Fibroblast of skin of right biceps (primary cell): Measurements from ENCODE around the gene STEAP4.
"Not testable (repeated sequence)": the region's sequence is repeated elsewhere in the genome, so short reads cannot be mapped to it uniquely, and the experiment has no call there.

ENCODE experiments used
- DNase-seq: peaks from one replicate; pipeline ENCODE4 v3.0.0-alpha.2; 2013

Gene STEAP4

GRCh38 chr7:88264987-88265386 lies 41.7 kb downstream of the STEAP4 start:
- DNase-seq = not testable (repeated sequence)

GRCh38 chr7:88262562-88262961 lies 44.1 kb downstream of the STEAP4 start:
- DNase-seq = no peak

GRCh38 chr7:88260719-88261118 lies 46.0 kb downstream of the STEAP4 start:
- DNase-seq = no peak

- DNase-seq = no peak
These were observed 46.9 kb downstream of the STEAP4 start for GRCh38 chr7:88259656-88260380.

GRCh38 chr7:88258296-88258695 lies 48.4 kb downstream of the STEAP4 start:
- not testable (repeated sequence) for DNase-seq

- no peak for DNase-seq
These were observed 49.8 kb downstream of the STEAP4 start for GRCh38 chr7:88256906-88257305.

GRCh38 chr7:88254721-88255424 lies 51.8 kb downstream of the STEAP4 start:
- DNase-seq = peak; percentile 2

GRCh38 chr7:88253640-88254039 lies 53.1 kb downstream of the STEAP4 start:
- no peak for DNase-seq

GRCh38 chr7:88244258-88244657 lies 62.4 kb downstream of the STEAP4 start:
- DNase-seq = no peak

- peak; percentile 28 for DNase-seq
These were observed 63.3 kb downstream of the STEAP4 start for GRCh38 chr7:88243345-88243909.

- DNase-seq = no peak
These were observed 66.8 kb downstream of the STEAP4 start for GRCh38 chr7:88239852-88240251.

GRCh38 chr7:88233828-88234227 lies 72.9 kb downstream of the STEAP4 start:
- DNase-seq = no peak

- DNase-seq = no peak
These were observed 76.0 kb downstream of the STEAP4 start for GRCh38 chr7:88230646-88231045.

GRCh38 chr7:88229302-88229995 lies 77.2 kb downstream of the STEAP4 start:
- DNase-seq = no peak

GRCh38 chr7:88226886-88227516 lies 79.7 kb downstream of the STEAP4 start:
- DNase-seq = peak; percentile 57

GRCh38 chr7:88226201-88226600 lies 80.5 kb downstream of the STEAP4 start:
- DNase-seq = no peak

GRCh38 chr7:88224601-88225275 lies 82.0 kb downstream of the STEAP4 start:
- DNase-seq = peak; percentile 21

- DNase-seq = no peak
These were observed 83.4 kb downstream of the STEAP4 start for GRCh38 chr7:88223265-88223664.
